ENCODE results near the gene TM7SF2.

DNA sequence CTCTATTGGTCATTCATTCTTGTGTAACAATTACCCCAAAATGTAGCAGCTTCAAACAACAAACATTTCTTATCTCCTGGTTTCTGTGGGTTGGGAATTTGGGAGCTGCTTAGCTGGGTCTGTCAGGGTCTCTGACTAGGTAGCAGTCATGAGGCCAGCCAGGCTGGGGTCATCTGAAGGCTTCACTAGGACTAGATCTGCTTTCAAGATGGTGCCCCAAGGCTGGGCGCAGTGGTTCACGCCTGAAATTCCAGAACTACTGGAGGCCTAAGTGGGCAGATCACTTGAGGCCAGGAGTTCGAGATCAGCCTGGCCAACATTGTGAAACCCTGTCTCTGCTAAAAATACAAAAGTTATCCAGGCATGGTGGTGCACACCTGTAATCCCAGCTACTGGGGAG, 45.3 kb downstream of the TM7SF2 start:
- TF ChIP-seq, protein P1, sequence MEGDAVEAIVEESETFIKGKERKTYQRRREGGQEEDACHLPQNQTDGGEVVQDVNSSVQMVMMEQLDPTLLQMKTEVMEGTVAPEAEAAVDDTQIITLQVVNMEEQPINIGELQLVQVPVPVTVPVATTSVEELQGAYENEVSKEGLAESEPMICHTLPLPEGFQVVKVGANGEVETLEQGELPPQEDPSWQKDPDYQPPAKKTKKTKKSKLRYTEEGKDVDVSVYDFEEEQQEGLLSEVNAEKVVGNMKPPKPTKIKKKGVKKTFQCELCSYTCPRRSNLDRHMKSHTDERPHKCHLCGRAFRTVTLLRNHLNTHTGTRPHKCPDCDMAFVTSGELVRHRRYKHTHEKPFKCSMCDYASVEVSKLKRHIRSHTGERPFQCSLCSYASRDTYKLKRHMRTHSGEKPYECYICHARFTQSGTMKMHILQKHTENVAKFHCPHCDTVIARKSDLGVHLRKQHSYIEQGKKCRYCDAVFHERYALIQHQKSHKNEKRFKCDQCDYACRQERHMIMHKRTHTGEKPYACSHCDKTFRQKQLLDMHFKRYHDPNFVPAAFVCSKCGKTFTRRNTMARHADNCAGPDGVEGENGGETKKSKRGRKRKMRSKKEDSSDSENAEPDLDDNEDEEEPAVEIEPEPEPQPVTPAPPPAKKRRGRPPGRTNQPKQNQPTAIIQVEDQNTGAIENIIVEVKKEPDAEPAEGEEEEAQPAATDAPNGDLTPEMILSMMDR (IDR thresholded peaks at IDR 0.05) = no peak
- TF ChIP-seq POLR2A (IDR thresholded peaks at IDR 0.05) = no peak

Data from gastroesophageal sphincter (tissue), 3 donors.